Thyroid gland (tissue), 4 donors: Measurements from ENCODE around the gene COL8A2.

ENCODE experiments used
- CTCF ChIP-seq, 6 experiments: fragments of 200-600 bp in 3 of 6; fragments of 450-650 bp in 3 of 6; sonication (generic) in 3 of 6; IDR thresholded peaks; one replicate each; pipeline ENCODE4 v1.5.1; 2016 to 2019; ENCODE audit warnings: antibody characterized with exemption in 6 of 6, mild to moderate bottlenecking in 2 of 6, inconsistent platforms in 1 of 6, moderate library complexity in 1 of 6
- POLR2A ChIP-seq, 2 donors: fragments of 450-650 bp; IDR thresholded peaks; one replicate each; pipeline ENCODE4 v1.6.1; 2017; ENCODE audit warnings: antibody characterized with exemption in 2 of 2, mild to moderate bottlenecking in 2 of 2, moderate library complexity in 1 of 2

- TF ChIP-seq CTCF (IDR thresholded peaks at IDR 0.05) (no peak), POLR2A (IDR thresholded peaks at IDR 0.05) (no peak)
Observed at GRCh38 chr1:36098650-36099365, 26.2 kb downstream of the COL8A2 start.
